Smooth muscle cell (in vitro differentiated cells): ENCODE results near the gene CEP131. TPM values are rescaled to one million over a fixed set of nuclear protein-coding genes. Genes with fewer than 3 reads are reported as not detected.

Experiments used
- DNase-seq: peaks from one replicate; lab custom pipeline; 2025; ENCODE audit not compliant: unreplicated experiment; lab: John Stamatoyannopoulos, UW
- H2AFZ ChIP-seq: fragments of 200-600 bp; sonication (generic); 2 replicates; pipeline ENCODE4 v1.6.0; 2016; ENCODE audit warnings: antibody characterized with exemption, low read depth, mild to moderate bottlenecking
- H3F3A ChIP-seq: fragments of 200-600 bp; sonication (generic); 2 replicates; pipeline ENCODE4 v1.6.0; 2017; ENCODE audit warnings: antibody characterized with exemption, low read depth
- H3K27ac ChIP-seq: fragments of 200-600 bp; sonication (generic); 2 replicates; pipeline ENCODE4 v1.5.1; 2016; ENCODE audit warnings: low read depth, mild to moderate bottlenecking
- H3K27me3 ChIP-seq: fragments of 200-600 bp; sonication (generic); 2 replicates; pipeline ENCODE4 v1.6.1; 2016; ENCODE audit warnings: low read depth, mild to moderate bottlenecking
- H3K36me3 ChIP-seq: fragments of 200-600 bp; sonication (generic); 2 replicates; pipeline ENCODE4 v1.5.1; 2016; ENCODE audit warnings: low read depth
- H3K4me1 ChIP-seq: fragments of 200-600 bp; sonication (generic); 2 replicates; pipeline ENCODE4 v1.5.1; 2016; ENCODE audit warnings: low read depth
- H3K4me2 ChIP-seq: fragments of 200-600 bp; sonication (generic); 2 replicates; pipeline ENCODE4 v1.6.0; 2016; ENCODE audit warnings: mild to moderate bottlenecking
- H3K4me3 ChIP-seq: fragments of 200-600 bp; sonication (generic); 2 replicates; pipeline ENCODE4 v1.5.1; 2016; ENCODE audit warnings: mild to moderate bottlenecking
- H3K79me2 ChIP-seq: fragments of 200-600 bp; sonication (generic); 2 replicates; pipeline ENCODE4 v1.6.0; 2016; ENCODE audit warnings: low read depth, mild to moderate bottlenecking
- H3K9ac ChIP-seq: fragments of 200-600 bp; sonication (generic); 2 replicates; pipeline ENCODE4 v1.6.0; 2016; ENCODE audit warnings: low read depth
- H3K9me3 ChIP-seq: fragments of 200-600 bp; sonication (generic); replicated peaks from 2 replicates; pipeline ENCODE4 v1.5.1; 2016; ENCODE audit warnings: low read depth
- H4K20me1 ChIP-seq: fragments of 200-600 bp; sonication (generic); 2 replicates; pipeline ENCODE4 v1.6.0; 2016; ENCODE audit warnings: low read depth
- CTCF ChIP-seq: fragments of 200-600 bp; sonication (generic); IDR thresholded peaks from 2 replicates; pipeline ENCODE4 v1.5.1; 2017; ENCODE audit warnings: borderline replicate concordance, mild to moderate bottlenecking, antibody characterized with exemption; ENCODE audit not compliant: insufficient read depth, poor library complexity, severe bottlenecking
- WGBS: methylation state at CpG from one replicate; pipeline ENCODE4 v1.1.7; 2016; ENCODE audit warnings: low lambda C conversion rate; 5-methylcytosine and 5-hydroxymethylcytosine counted together
- polyA plus RNA-seq: library from polyadenylated mRNA; unstranded; fragments of >200 nt; fragmentation: Nextera tagmentation; extraction: Ambion mirVana; gene quantifications from 2 replicates; pipeline ENCODE4 v1.2.1, GENCODE V29; 2016
- total RNA-seq: library from RNA; depleted of rRNA; stranded (reverse); fragments of >200 nt; gene quantifications from 2 replicates; pipeline ENCODE4 v1.2.3, GENCODE V29; 2014

The CEP131 gene
- total and polyA plus RNA-seq, 2 experiments from 2014 or later: 3.0 to 13.4 TPM

DNA sequence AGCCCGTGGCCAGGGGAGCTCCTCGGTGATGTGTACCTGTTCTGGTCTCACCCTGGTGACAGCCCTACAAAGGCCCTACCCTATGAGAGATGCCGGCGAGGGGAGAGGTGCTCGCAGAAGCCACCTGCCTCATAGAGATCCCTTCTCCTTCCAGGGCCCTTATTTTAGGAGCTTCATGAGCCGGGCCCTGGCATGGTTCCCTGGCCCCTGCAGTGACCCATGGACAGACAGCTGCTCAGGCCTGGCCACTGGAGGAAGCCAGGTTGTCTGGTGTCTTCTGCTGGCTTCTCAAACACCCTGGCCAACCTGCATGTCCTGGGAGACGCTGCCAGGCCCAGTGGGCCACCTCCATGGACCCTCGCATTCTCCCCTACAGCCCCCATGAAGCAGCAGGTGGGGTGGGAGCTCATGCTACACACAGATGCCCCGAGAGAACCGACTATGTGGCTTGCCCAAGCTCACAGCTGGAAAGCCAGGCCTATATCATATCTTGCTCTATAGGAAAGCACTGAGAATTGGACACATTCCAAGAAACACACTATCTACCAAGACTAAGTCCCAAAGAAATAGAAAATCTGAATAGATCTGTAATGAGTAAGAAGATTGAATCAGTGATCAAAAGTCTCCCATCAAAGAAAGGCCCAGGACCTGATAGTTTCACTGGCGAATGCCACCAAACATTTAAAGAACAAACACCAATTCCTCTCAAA is 49.6 kb downstream of the CEP131 start:
- Histone ChIP-seq H3K4me2 (no peak overlapping the region), H3K4me1 (no peaks in the 10 kb centered on the region), H4K20me1 (no peaks in the 10 kb centered on the region), H3K36me3 (no peaks in the 10 kb centered on the region), H3K9me3 (peaks cover 6% of the 10 kb centered on the region), H3K79me2 (no peaks in the 10 kb centered on the region), H3K9ac (no peak overlapping the region), H3K27ac (no peak overlapping the region), H3F3A (no peaks in the 10 kb centered on the region), H3K4me3 (no peak overlapping the region), H2AFZ (no peak overlapping the region), H3K27me3 (no peaks in the 10 kb centered on the region)
- no peak for DNase-seq
- 85% methylated on average over 11 of the region's 11 CpGs for WGBS
- no peak for TF ChIP-seq CTCF

DNA sequence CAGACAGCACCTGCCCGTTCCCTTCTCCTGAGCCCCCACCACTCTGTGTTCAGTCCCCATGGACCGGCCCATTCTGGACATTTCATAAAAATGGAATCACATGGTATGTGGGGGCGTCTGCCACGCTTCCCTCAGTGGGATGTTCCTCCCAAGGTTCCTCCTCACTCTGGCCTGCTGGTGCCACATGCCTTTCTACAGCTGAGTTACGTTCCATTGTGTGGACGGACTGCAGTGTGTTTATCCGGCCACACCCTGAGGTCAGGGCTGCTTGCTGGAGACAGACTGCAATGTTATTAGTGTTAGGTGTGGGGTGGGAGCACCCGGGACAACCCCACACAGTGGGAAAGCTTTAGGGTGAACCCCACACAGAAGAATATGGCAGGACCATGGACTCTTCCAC is 50.8 kb downstream of the CEP131 start:
- no peak overlapping the region for H3K27ac ChIP-seq
- H3K4me1 ChIP-seq: no peaks in the 10 kb centered on the region
- peaks cover 6% of the 10 kb centered on the region for H3K9me3 ChIP-seq
- no peak overlapping the region for H3K4me3 ChIP-seq
- H3K36me3 ChIP-seq: no peaks in the 10 kb centered on the region
- DNase-seq: no peak
- H4K20me1 ChIP-seq: no peaks in the 10 kb centered on the region
- no peak for TF ChIP-seq CTCF
- H3K9ac ChIP-seq: no peak overlapping the region
- 90% methylated on average over 8 of the region's 8 CpGs for WGBS
- no peaks in the 10 kb centered on the region for H3K79me2 ChIP-seq
- H3K4me2 ChIP-seq: no peak overlapping the region
- no peaks in the 10 kb centered on the region for H3F3A ChIP-seq
- no peak overlapping the region for H2AFZ ChIP-seq
- peaks cover 9% of the 10 kb centered on the region for H3K27me3 ChIP-seq

DNA sequence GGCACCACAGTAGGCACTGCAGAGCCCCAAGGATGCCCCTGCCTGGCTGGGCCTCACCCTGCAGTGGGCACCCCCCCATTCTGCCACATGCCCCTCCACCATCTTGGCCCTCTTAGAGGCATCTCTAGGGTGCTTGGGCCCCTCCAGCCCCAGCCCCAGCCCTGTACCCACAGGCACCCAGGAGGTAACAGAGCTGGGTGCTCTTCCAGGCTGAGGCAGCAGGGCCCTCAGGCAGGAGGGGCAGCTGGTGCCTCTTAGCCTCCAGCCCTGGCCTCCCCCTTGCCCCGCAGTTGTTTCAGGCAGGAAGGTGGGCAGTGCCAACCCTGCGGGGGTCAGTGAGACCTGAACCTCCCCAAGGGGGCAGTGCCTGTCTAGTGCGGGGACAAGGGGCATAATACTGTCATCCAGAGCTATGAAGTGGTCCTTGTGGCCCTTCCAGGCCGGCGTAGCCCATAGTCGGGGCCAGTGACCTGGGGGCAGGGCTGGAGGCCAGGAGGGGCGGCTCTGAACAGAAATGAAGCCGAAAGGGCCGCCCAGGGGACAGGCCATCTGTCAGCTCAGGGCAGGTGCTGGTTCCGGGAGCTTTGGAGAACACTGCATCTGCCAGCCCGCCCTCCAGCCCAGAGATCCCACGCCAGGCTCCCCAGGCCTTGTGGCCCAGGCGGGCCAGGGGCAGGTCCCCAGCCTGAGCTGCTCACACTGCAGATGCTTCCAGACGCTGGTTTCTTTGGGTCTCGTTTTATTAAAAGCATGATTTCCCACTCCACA is 51.9 kb downstream of the CEP131 start:
- no peak overlapping the region for H3K4me2 ChIP-seq
- H3K79me2 ChIP-seq: no peaks in the 10 kb centered on the region
- H3K4me3 ChIP-seq: no peak overlapping the region
- no peak for TF ChIP-seq CTCF
- H3K27ac ChIP-seq: no peak overlapping the region
- no peaks in the 10 kb centered on the region for H4K20me1 ChIP-seq
- H3K9ac ChIP-seq: no peak overlapping the region
- H3F3A ChIP-seq: no peaks in the 10 kb centered on the region
- H3K9me3 ChIP-seq: peaks cover 6% of the 10 kb centered on the region
- H2AFZ ChIP-seq: no peak overlapping the region
- DNase-seq: no peak
- H3K36me3 ChIP-seq: no peaks in the 10 kb centered on the region
- peaks cover 14% of the 10 kb centered on the region for H3K27me3 ChIP-seq
- H3K4me1 ChIP-seq: no peaks in the 10 kb centered on the region
- 94% methylated on average over 12 of the region's 15 CpGs for WGBS
